Glutamatergic neuron (in vitro differentiated cells): Measurements from ENCODE around the gene PIGU. TPM values are rescaled to one million over a fixed set of nuclear protein-coding genes. Genes with fewer than 3 reads are reported as not detected.

Experiments
- DNase-seq: peaks from one replicate; pipeline ENCODE4 v3.0.0; 2022
- H3K27ac Mint-ChIP-seq: one replicate; pipeline ENCODE4 v1.8.0; 2020; ENCODE audit warnings: mild to moderate bottlenecking, mixed read lengths, inconsistent platforms; ENCODE audit not compliant: unreplicated experiment
- H3K27me3 Mint-ChIP-seq: one replicate; pipeline ENCODE4 v1.8.0; 2020; ENCODE audit warnings: mild to moderate bottlenecking, moderate library complexity, mixed read lengths, inconsistent platforms; ENCODE audit not compliant: unreplicated experiment
- H3K36me3 Mint-ChIP-seq: one replicate; pipeline ENCODE4 v1.8.0; 2020; ENCODE audit warnings: mild to moderate bottlenecking, mixed read lengths, inconsistent platforms; ENCODE audit not compliant: unreplicated experiment
- H3K4me1 Mint-ChIP-seq: one replicate; pipeline ENCODE4 v1.8.0; 2020; ENCODE audit warnings: mild to moderate bottlenecking, low read depth, mixed read lengths, inconsistent platforms; ENCODE audit not compliant: unreplicated experiment
- H3K4me3 Mint-ChIP-seq: one replicate; pipeline ENCODE4 v1.8.0; 2020; ENCODE audit warnings: mild to moderate bottlenecking, mixed read lengths, inconsistent platforms; ENCODE audit not compliant: unreplicated experiment
- H3K9me3 Mint-ChIP-seq: one replicate; pipeline ENCODE4 v1.8.0; 2020; ENCODE audit warnings: mild to moderate bottlenecking, moderate library complexity, mixed read lengths, inconsistent platforms; ENCODE audit not compliant: unreplicated experiment
- total RNA-seq: library from RNA; stranded (reverse); fragmentation: NEBNext Ultra II Directional; extraction: Animal tissue kit (Norgen Biotek cat#: 25700); gene quantifications from one replicate; pipeline ENCODE4 v1.2.1, GENCODE V29; 2021; ENCODE audit not compliant: unreplicated experiment
- TF ChIP-seq, protein P1 (sequence below): fragments of 200-600 bp; sonication (generic); IDR thresholded peaks from one replicate; pipeline ENCODE4 v1.5.0; 2021; ENCODE audit not compliant: partially characterized antibody, unreplicated experiment

The PIGU gene
- total RNA-seq, 1 donor from 2014 or later, result 19.4 TPM

DNA sequence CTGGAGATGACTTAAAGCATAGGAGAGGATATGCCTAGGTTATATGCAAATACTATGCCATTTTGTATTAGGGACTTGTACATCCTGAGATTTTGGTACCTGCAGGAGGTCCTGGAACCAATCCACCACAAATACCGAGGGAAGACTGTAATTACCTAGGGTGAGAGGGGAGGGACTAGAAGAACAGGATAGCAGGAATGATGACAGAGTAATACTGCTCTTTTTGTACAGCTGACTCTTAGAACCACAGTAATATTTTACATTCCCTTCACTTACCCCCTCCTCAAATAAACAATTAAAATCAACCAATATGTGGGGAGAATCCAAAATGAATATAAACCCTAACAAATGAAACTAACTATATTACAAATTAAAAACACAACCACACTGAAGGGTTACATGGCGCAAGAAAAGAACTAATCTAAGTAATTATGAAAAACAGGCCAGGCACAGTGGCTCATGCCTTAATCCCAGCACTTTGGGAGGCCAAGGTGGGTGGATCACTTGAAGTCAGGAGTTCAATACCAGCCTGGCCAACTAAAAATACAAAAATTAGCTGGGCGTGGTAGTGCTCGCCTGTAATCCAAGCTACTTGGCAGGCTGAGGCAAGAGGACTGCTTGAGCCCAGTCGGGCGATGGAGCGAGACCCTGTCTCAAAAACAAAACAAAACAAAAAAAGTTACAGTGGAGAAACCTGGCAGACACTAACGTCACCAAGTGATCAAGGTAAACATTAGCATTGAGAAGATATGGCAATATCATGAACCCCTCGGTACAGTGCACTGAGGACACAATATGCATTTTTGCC lies 81.3 kb downstream of the PIGU start:
- Mint-ChIP-seq H3K27me3 (no peaks in the 10 kb centered on the region), H3K36me3 (no peaks in the 10 kb centered on the region), H3K4me1 (no peaks in the 10 kb centered on the region), H3K9me3 (no peaks in the 10 kb centered on the region), H3K4me3 (no peak overlapping the region), H3K27ac (no peak overlapping the region)
- no peak for DNase-seq
- TF ChIP-seq, protein P1, sequence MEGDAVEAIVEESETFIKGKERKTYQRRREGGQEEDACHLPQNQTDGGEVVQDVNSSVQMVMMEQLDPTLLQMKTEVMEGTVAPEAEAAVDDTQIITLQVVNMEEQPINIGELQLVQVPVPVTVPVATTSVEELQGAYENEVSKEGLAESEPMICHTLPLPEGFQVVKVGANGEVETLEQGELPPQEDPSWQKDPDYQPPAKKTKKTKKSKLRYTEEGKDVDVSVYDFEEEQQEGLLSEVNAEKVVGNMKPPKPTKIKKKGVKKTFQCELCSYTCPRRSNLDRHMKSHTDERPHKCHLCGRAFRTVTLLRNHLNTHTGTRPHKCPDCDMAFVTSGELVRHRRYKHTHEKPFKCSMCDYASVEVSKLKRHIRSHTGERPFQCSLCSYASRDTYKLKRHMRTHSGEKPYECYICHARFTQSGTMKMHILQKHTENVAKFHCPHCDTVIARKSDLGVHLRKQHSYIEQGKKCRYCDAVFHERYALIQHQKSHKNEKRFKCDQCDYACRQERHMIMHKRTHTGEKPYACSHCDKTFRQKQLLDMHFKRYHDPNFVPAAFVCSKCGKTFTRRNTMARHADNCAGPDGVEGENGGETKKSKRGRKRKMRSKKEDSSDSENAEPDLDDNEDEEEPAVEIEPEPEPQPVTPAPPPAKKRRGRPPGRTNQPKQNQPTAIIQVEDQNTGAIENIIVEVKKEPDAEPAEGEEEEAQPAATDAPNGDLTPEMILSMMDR, result no peak

DNA sequence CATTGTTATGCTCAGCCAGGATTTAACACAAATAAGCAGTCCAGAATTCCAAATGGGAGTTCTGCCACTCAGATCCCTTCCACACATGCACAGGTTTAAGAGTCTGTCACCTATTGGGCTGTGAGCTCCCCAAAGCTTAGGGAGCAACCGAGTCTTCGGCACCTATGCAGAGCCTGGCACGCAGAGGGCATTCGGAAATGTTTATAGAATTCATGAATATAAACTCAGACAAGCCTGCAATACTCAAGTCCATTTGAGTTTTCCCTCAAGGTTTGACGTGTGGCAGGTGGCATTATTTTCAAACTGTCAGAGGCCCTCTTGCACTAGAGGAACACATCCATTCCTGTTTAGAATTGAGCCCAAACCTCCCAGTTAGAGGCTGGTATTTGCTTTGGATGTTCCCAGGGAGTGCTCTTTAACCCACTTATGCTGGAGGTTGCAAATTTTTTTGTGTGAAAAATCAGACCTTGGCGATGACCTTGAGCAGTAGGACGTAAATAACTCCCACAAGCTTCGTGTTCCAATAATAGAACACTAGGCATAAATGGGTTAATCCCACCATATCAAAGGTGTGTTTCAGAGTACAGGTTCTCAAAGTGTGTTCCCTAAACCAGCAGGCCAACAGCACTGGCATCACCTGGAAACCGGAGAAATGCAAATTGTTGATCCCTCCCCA lies 90.3 kb downstream of the PIGU start:
- H3K4me1 Mint-ChIP-seq, result no peaks in the 10 kb centered on the region
- H3K27me3 Mint-ChIP-seq, result no peaks in the 10 kb centered on the region
- no peak overlapping the region for H3K4me3 Mint-ChIP-seq
- TF ChIP-seq, protein P1, result no peak
- peaks cover 1% of the 10 kb centered on the region for H3K9me3 Mint-ChIP-seq
- no peak for DNase-seq
- H3K27ac Mint-ChIP-seq, result no peak overlapping the region
- no peaks in the 10 kb centered on the region for H3K36me3 Mint-ChIP-seq

DNA sequence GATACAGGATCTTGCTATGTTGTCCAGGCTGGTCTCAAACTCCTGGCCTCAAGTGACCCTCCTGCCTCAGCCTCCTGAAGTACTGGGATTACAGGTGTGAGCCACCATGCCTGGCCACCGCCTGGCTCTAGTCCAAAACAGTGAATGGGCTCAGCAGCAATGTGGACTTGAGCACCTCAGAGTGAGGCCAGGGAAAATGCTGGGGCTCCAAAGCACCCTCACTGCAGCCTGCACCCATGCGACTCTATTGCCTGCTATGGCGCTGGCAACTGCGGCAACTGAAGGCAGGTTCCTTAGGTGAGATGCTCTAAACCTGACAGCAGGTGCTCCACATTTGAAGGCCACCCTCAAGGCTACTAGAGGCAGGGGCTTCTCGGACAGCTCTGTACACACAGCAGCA lies 91.9 kb downstream of the PIGU start:
- no peak overlapping the region for H3K4me3 Mint-ChIP-seq
- no peaks in the 10 kb centered on the region for H3K4me1 Mint-ChIP-seq
- H3K36me3 Mint-ChIP-seq, result no peaks in the 10 kb centered on the region
- peaks cover 1% of the 10 kb centered on the region for H3K9me3 Mint-ChIP-seq
- TF ChIP-seq, protein P1, result no peak
- DNase-seq, result no peak
- no peaks in the 10 kb centered on the region for H3K27me3 Mint-ChIP-seq
- no peak overlapping the region for H3K27ac Mint-ChIP-seq

DNA sequence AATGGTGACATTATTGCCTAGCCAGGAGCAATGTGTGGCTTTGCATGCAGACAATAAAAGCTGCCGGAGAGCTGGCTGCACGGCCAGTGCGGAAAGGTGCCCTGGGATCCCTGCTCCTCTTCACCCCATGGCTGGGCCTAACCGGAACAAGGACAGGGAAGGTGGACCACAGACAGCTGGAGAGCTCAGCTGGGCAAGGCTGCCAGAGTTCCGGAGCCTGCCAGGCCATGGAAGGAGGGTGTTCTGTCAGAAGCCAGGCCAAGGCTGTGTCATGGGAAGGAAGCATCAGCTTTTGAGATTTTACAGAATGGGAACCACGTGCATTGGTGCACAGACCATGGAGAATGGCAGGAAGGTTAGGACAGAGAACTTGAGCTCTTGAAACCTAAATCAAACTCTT lies 93.3 kb downstream of the PIGU start:
- no peak for DNase-seq
- Mint-ChIP-seq H3K27me3 (no peaks in the 10 kb centered on the region), H3K36me3 (no peaks in the 10 kb centered on the region), H3K4me1 (no peaks in the 10 kb centered on the region), H3K9me3 (peaks cover 1% of the 10 kb centered on the region), H3K4me3 (no peak overlapping the region), H3K27ac (no peak overlapping the region)
- TF ChIP-seq, protein P1, result no peak

DNA sequence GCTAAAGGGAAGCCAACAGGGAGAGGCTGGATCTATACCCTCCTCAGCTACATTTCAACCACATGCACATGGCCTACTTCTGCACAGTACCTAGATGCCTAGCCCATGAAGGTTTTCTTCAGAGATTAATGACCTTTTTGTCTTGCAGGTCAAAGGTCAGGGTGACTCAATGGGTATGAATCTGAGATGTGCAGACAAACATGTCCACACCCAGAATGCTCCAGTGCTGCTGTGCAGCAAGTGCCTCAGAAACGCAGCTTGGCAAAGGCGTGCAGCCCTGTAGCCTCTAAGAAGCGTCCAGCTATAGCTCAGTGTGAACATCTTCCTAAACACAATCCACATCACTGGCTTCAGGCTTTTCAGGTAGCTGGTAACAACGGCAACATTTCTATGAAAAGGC lies 94.0 kb downstream of the PIGU start:
- DNase-seq, result no peak
- TF ChIP-seq, protein P1, result no peak
- Mint-ChIP-seq H3K27ac (no peak overlapping the region), H3K27me3 (no peaks in the 10 kb centered on the region), H3K4me3 (no peak overlapping the region), H3K36me3 (no peaks in the 10 kb centered on the region), H3K4me1 (no peaks in the 10 kb centered on the region), H3K9me3 (peaks cover 1% of the 10 kb centered on the region)
